K562 (cell line): ENCODE results near the gene SMG6. TPM values are rescaled to one million over a fixed set of nuclear protein-coding genes. Genes with fewer than 3 reads are reported as not detected.

Experiments
- CREBBP ChIP-seq: IDR thresholded peaks from one replicate; pipeline ENCODE4 v1.6.1; 2012; ENCODE audit warnings: low read depth, mild to moderate bottlenecking, control low read depth, inconsistent platforms, low read length
- CTBP1 ChIP-seq: fragments of 450-650 bp; IDR thresholded peaks from 2 replicates; pipeline ENCODE4 v1.6.1; 2016; ENCODE audit warnings: borderline replicate concordance
- MYNN ChIP-seq, 2 experiments: sonication (generic); formaldehyde crosslinking in 1 of 2; IDR thresholded peaks; 2 replicates each; pipeline versions ENCODE4 v1.5.0 to v1.6.1; 2016 to 2020; ENCODE audit warnings: antibody characterized with exemption in 1 of 2, missing genetic modification reagents in 1 of 2
- PBX2 ChIP-seq, 2 experiments: IDR thresholded peaks in 1 of 2; conservative IDR thresholded peaks in 1 of 2; 2 replicates each; pipeline ENCODE4 v1.6.1; 2016; ENCODE audit warnings: low read depth in 2 of 2, mild to moderate bottlenecking in 1 of 2, missing compliant biosample characterization in 1 of 2, missing genetic modification characterization in 1 of 2, moderate library complexity in 1 of 2
- PRDM10 ChIP-seq: fragments of 450-650 bp; IDR thresholded peaks from 2 replicates; pipeline ENCODE4 v1.6.1; 2018; ENCODE audit not compliant: partially characterized antibody
- RAD21 ChIP-seq, 2 experiments: fragments of 250-450 bp in 1 of 2; fragments of 450-650 bp in 1 of 2; sonication (Bioruptor Pico) in 1 of 2; formaldehyde crosslinking in 1 of 2; IDR thresholded peaks in 1 of 2; conservative IDR thresholded peaks in 1 of 2; 2 replicates each; pipeline versions ENCODE4 v1.4.0 to v1.8.0; 2020 to 2022; ENCODE audit warnings: mild to moderate bottlenecking in 2 of 2, moderate library complexity in 1 of 2
- ZNF644 ChIP-seq: fragments of 200-800 bp; sonication (Bioruptor generic); IDR thresholded peaks from 2 replicates; pipeline ENCODE4 v1.6.1; 2016; ENCODE audit warnings: low read depth, missing genetic modification characterization, missing compliant biosample characterization
- polyA plus RNA-seq, 8 experiments: library from polyadenylated mRNA; depleted of rRNA in 4 of 8; stranded (reverse) in 5 of 8; unstranded in 3 of 8; fragments of >200 nt; fragmentation: Nextera tagmentation in 2 of 8; fragmentation: Illumina TruSeq in 1 of 8; extraction: Ambion mirVana in 2 of 8; extraction: Trizol in 1 of 8; gene quantifications; 2 replicates each; pipeline versions ENCODE4 v1.2.1 to v1.2.3, GENCODE V29; 2011 to 2014; ENCODE audit warnings: inconsistent platforms in 1 of 8, missing spikeins in 1 of 8
- total RNA-seq, 7 experiments: library from RNA; depleted of rRNA in 6 of 7; stranded (reverse); fragments of >200 nt in 6 of 7; fragmentation: Illumina TruSeq in 2 of 7; extraction: Trizol in 2 of 7; gene quantifications; 2 replicates each; pipeline versions ENCODE4 v1.2.1 to v1.2.3, GENCODE V29; 2011 to 2021; ENCODE audit warnings: low replicate concordance in 1 of 7

The SMG6 gene
- total and polyA plus RNA-seq, 9 of the 15 experiments (the other 6 are each of a cell fraction or from before 2014, with no cell fraction given): 0.44 to 13.9 (median 6.0) TPM

GRCh38 chr17:2346475-2346874 is 42.9 kb upstream of the SMG6 start (continued):
- TF ChIP-seq PBX2 (CRISPR knock-in tag; IDR thresholded peaks at IDR 0.05; ENCODE audit: low read depth) (no peak), PBX2 (tag; conservative IDR thresholded peaks at IDR 0.05; ENCODE audit: low read depth) (no peak), CTBP1 (no peak), ZNF644 (tag) (no peak), RAD21 (CRISPR knock-in tag; conservative IDR thresholded peaks at IDR 0.05 in 1 of 2, IDR thresholded peaks at IDR 0.05 in 1 of 2) (no peak), PRDM10 (no peak), MYNN (IDR thresholded peaks at IDR 0.05) (no peak), MYNN (CRISPR knock-in tag; IDR thresholded peaks at IDR 0.05) (no peak), CREBBP (no peak)
